UCSD-AML1 (cell line): ENCODE data around the gene PRKG1.
"Not testable (repeated sequence)": the region's sequence is repeated elsewhere in the genome, so short reads cannot be mapped to it uniquely, and the experiment has no call there.

ENCODE experiments used
- DNase-seq: peaks from one replicate; lab custom pipeline; 2025; ENCODE audit not compliant: unreplicated experiment; lab: John Stamatoyannopoulos, UW

PRKG1 gene

DNA sequence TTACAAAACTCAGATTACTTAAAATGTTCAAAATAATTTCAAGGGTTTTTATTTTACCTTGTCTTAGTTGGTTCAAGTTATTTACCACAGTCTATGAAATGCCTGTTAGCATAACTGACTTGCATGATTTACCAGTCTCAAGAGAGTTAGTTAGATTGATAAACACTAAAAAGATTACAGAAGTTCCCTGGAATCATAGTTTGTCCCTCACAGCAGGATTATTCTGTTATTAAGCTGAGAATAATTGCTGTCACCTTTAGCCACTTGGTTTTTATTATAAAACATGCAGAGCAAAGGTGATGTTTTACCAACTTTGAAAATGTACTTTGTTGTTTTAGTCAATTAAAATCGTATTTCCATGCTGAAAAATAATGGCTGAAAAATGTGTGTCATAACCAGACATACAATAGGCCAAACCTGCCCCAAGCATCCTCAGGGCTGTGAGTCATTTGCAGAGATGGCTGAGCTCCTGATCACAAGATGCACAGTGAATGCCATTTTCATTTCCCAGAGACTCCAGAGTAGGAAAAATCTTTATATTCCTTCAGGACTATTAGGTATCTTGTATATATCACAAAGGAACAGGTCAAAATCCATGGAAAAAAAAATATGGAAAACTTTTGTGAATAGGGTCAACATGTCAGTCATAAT, 1152.0 kb downstream of the PRKG1 start:
- DNase-seq: no peak

DNA sequence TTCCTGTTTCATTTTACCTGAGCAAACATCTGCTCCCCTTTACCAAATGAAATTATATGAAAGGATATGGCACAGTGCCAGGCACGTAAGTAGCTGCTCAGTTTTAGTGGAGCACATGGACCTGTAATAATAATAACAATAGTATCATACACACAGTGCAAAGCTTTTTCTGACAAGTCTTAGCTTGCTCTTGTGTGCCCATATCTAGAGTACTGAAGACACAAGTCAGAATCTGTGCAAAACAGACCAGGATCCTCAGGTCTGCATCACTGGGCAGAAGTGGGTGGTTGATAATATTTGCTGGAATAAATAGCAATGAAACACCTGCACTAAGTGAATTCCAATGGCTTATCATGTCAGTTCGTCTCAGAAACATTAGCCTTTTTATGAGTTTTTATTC, 1154.3 kb downstream of the PRKG1 start:
- no peak for DNase-seq

DNA sequence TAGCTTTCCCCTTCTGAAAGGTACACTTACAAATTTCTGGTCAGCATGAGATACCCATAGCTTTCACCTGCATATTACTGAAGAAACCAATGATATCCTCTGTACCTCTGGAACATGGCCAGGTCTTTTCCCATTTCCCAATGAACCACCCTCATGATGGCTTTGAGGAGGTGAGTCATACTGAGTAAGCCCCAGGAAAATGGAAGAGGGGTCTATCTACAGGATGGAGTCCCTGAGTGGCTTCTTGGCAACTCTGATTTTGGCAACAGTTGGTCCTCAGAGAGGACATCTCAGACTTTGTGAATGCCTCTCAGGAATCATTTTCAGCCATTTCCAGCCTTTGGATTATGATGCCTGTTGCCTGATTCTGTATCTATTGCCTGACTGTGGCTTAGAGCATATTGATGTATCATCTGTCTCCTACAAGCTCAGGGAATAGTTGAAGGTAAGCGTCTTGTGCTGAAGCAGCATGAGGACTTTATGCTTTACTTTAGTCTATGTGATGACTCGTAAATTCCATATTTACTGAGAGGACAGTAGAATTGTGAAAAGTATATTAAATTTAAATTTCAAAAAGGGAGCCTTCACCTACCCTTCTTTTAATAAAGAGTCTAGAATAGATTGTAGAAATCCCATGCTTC, 1155.1 kb downstream of the PRKG1 start:
- no peak for DNase-seq

DNA sequence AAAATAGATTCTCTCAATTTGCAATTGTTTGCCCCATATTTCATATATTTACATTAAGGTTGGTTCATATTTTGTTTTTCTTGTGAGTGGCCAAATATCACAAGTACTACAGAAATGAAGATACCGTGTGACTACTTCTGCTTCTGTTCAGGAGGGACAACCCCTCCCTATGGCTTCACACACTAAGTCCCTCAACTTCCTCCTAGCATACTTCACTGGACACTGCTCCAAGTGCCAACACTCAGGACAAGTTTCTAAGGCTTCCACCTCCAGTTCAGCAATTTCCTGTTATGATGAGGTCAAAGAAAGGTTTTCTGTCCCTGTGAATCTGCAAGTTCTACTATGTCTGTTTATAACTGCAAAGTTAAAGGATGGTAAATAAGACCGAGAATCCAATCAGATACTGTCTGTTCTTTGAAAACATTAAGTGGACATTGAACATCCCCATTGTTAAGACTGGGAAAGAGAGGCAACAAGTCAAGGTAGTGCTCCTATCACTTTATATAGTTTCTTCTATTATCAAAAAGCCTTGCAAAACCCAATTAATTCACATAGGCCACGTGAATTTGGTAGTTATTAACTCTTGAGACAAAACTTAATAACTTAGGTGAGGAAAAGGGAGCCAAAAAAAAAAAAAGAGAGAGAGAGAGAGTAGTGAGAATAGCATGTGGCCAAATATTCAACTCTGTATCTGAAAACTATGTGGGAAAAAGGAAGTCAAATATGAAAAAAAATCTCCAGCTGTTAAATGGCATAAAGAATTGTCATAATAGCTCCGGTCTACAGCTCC, 1158.5 kb downstream of the PRKG1 start:
- DNase-seq: no peak

DNA sequence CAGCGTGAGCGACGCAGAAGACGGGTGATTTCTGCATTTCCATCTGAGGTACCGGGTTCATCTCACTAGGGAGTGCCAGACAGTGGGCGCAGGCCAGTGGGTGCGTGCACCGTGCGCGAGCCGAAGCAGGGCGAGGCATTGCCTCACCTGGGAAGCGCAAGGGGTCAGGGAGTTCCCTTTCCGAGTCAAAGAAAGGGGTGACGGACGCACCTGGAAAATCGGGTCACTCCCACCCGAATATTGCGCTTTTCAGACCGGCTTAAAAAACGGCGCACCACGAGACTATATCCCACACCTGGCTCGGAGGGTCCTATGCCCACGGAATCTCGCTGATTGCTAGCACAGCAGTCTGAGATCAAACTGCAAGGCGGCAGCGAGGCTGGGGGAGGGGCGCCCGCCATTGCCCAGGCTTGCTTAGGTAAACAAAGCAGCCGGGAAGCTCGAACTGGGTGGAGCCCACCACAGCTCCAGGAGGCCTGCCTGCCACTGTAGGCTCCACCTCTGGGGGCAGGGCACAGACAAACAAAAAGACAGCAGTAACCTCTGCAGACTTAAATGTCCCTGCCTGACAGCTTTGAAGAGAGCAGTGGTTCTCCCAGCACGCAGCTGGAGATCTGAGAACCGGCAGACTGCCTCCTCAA, 1159.2 kb downstream of the PRKG1 start:
- DNase-seq: not testable (repeated sequence)

DNA sequence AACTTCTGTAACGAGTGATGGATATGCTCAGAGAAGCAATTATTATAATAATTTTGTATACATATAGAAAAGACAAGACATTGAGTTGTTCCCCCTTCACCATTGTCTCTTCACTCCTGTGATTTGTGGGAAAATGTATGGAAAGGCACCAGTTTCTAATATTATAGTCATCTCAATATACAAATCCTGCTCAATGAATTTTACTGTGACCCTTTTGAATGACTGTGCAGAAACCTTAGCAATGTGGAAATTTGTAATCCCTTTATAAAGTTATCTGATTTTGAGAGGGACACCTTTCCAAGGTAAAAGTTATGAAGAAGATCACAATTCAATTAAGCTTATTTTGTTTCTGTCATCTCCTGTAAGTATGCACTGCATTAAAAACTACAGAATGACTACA, 1165.5 kb downstream of the PRKG1 start:
- no peak for DNase-seq

DNA sequence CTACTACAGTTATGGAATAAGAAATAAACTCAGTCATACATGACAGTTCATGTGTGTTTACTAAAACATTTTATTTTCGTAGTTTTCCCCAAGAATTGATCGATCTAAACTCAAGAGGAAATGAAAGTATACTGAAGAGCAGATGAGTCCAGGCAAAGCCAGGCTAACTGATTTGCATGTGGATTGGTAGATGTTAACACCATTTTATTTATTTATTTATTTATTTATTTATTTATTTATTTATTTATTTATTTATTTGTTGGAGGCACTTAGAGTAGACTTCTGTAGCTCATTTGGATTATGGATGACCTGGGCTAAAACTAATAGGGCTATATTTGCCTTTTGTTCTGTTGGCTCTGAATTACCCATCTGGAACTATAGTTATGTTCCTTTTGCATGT, 1171.3 kb downstream of the PRKG1 start:
- DNase-seq: no peak

DNA sequence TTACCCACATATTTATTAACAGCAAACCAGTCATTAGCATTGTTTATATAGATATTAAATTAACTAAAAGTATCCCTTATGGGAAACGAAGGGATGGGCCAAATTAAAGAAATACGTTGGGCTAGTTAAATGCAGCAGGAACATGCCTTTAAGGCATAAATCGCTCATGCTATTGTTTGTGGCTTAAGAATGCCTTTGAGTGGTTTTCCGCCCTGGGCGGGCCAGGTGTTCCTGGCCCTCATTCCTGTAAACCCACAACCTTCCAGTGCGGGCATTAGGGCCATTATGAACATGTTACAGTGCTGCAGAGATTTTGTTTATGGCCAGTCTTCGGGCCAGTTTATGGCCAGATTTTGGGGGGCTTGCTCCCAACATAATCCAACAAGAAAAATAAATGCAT, 1173.6 kb downstream of the PRKG1 start:
- not testable (repeated sequence) for DNase-seq

DNA sequence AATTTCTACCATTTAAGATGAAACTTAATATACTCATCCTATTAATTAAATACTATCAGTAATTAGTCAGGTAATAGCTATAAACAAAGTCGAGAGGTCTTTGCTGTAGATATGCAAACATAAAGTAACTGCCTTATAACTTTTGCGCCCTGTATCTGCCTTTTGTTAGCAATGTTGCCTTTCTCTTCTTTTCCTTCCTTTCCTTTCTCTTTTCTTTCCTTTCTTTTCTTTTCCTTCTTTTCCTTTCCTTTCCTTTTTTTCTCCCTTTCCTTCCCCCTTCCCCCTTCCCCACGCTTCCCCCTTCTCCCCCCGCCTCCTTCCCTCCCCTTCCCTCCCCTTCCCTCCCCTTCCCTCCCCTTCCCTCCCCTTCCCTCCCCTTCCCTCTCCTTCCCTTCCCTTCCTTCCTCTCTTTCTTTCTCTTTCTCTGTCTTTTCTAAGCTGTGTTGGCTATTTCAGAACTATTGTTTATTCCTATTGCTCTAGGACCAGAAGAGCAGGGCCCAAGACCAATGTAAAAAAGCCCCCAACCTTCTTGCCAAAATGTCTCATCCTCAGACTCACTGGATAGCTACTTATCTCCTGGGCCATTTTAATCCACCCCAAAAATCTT, 1174.5 kb downstream of the PRKG1 start:
- no peak for DNase-seq

DNA sequence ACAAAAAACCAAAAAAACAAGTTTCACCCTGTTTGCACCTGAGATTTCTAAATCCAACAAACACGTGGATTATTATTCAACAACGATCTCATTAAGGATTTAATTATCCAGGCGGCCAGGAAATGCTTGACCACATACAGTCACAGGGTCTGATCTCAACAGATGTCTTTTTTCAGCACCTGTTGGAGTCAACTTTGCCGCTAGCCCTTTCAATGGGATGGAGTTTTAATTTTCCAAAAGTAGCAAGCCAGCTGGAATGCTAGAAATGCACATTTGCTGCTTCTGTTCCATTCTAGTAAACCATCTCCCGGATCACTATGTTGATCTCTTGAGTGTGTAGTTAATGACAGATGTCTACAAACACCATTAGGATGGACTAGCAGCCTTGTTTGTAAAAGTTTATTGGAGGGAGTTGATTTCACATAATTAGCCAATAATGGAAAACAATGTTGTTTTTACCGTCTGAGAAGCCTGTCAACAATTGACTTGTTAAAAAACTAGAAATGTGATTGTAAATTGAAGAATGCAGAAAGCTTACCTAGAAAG, 1175.6 kb downstream of the PRKG1 start:
- no peak for DNase-seq

DNA sequence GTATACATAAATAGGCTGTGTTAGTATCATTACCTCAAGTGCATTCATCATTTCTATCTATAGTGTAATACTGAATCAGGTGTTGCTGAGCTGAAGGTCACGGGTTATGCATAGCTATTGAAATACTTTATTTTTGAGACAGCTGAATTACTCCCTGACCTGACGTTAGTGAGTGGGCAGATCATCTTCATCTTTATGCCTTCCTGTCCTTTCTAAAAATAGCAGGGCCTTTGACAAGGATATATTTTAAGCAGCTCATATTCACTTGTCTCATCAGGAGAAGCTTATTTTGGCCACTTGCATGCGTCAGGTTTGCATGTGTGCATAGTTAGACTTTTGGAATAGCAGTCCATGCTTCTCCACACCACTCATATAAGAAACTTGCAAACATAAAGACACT, 1176.2 kb downstream of the PRKG1 start:
- no peak for DNase-seq

DNA sequence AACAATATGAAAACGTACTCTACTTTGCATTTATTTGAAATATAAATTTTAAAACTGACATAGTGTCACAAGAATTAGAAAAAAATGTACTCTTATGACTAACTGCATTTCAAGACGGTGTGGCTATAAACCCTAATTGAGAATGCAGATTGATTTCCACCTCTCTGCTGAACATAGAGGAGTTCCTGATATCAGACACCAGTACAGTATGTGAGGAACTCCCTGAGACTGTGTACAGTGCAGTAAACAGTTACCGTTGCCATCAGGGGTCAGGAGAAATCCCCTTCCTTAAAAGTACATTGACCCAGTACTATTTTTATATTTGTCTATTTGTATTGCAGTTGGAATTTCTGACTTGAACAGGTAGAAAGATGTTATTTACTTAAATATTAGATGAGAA, 1178.0 kb downstream of the PRKG1 start:
- DNase-seq: no peak

DNA sequence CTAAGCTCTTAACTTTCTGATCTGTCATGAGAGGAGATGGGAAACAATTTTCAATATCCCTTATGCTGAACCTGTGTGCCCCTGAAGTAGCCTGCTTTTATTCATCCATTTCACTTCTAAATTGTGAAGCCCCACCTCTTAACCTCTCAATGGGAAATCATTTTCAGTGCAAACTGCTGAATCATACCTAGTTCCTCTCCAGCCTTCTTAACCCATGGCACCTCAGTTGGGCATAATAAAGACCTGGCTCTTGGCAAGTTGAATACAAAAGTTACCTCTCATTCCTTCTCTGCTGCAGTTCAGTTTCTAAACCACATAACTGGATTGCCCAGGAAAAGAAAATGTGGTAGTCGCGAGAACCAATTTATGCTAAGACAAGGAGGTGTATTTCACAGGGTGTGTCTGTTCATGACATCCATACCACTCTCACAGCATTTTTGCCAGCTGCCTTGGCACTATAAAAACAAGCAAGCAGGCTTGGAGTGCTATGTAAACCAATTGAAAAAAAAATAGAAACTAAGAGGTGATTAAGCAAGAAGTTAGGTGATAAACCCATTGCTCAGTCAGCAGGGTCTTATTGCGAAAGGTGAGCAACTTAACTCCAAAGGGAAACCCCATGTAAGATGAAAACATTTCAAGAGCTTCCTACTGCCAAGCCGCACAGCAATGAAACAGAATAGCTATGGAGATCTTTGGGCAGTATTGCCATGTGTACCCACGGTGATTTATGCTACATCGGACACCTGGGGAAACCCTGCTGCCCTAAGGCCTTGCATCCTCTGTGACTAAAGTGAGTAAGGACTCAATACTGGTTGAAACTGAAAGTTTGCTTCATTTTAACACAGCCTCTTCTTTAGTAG, 1182.8 kb downstream of the PRKG1 start:
- DNase-seq: no peak

DNA sequence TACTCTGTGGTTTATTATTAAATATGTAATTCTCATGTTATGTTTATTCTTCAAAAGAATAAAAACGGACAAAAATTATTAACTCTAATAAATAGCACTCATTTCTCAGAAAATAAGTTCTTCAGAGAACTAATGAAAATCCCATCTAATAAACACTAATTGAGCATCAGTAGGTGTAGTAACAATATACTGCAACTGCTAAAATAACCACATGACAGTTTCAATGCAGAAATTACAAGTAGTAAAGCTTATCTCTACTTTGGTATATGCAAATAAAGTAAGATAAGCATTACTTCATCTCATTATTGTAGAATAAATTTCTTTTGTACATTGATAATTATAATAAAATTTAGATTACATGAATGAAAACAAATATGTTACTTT, 1183.4 kb downstream of the PRKG1 start:
- DNase-seq: no peak

DNA sequence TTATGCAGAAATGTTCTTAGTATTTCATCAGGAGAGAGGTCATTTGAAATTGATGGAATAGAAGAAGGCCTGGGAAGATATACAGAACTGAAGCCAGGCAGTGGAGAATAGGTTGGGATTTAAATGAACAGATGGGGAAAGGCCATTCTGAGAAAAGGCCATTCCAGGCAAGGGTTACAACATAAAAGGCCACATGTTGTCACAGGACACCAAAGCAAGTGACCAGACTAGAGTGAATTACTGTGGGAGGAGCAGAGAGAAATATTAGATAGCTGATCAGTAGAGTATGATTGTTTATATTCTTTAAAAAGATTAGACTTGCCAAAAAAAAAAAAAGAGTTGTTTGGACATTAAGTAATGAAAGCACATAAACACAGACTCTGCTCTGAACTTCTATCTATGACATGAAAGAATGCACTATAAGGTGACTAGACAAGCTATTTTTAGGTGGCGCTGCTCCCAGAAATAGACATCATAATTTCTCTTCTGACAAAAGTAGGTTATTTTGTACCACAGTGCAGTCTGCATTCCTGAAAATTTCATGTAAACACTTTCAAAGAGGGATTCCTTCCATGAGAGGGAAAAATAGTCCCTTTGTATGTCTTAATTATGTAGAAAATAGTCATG, 1184.6 kb downstream of the PRKG1 start:
- DNase-seq: no peak

DNA sequence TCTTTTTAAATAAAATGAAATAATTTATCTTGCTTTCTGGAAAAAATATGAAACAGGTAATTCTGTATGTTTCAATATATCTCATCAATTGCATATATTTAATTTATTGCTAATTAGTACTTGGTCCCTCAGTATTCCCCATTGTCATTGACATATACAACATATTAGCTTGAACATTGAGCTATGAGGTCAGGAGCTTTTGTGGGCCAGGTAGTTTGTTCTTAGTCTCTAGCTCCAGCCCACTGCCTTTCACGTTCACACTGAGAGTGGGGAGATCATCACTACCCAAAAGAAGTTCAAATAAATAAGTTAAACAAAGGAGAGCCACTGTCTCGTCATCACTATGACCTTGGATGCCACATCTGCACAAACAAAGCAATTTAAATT, 1185.1 kb downstream of the PRKG1 start:
- DNase-seq: no peak

DNA sequence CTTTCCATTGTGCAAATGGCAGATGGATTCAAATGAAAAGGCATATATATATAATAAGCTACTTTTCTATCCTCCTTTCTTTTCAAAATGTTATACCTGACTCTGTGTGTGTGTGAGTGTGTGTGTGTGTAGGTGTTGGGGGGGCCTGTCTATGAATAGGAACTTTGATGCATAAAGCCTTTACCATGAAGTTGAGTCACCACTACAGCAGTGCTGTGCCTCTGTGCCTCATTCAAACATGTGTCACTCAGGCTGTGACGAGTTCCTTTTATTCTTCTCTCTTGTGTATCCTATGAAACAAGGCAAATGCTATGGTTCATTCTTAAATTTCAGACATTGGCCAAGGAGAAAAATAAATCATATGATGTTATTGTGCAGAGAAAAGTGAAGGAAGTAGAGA, 1187.1 kb downstream of the PRKG1 start:
- DNase-seq: no peak

DNA sequence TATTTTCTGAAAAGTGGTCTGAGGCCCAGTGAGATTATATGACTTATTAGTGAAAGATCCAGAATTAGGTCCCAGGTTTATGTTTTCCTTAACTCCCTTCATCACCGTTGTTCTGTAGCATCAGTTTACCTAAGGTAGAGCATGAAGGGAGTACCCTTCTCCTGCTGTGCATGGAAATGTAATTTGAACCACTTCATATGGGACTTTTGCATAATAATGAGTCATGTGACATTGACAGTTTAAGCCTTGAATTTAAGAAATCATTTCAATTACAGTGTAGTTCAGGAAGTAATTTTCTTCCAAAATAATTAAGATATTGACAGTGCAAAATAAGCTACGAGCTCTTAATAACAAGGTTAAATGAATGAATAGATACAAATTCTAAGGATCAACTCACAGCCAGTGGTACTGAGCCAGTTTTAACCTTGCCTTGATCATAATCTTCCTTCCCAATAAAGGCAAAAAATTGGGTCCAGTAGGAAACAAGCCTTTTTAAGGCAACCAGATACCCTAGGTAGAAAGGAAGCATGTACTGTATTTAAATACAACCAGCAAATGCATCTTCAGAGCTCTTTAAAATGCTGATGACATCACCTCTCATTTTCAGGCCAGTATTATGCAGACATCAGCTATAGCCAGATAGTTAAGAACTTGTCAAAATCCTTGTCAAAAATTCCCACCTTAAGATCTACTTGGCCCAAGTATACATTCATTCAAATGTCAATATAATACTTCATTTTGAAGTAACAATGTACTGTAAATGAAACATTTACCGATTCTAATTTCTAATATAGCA, 1191.0 kb downstream of the PRKG1 start:
- no peak for DNase-seq

DNA sequence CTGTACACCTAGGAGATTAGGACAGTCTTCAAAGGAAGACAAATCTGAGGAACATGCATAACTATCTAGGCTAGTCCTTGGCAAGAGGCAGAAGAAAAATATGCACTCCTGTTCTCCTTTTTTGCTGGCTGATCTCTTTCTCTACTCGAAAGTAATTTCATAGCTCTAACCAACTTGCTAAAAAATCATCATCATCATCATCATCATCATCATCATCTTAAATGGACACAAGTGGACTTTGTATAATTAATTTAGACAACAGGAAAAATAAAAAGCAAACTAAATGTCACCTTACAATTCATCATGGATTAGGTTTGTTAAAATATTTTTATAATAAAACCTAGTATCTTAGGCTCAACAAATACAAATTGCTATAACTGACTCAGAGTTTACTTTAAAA, 1192.6 kb downstream of the PRKG1 start:
- no peak for DNase-seq
